ENCODE results near the gene GPR137B. TPM values are rescaled to one million over a fixed set of nuclear protein-coding genes. Genes with fewer than 3 reads are reported as not detected.
A peak's percentile ranks its signal among the peaks of the same experiment; 100 is the strongest.
"Not testable (repeated sequence)": the region's sequence is repeated elsewhere in the genome, so short reads cannot be mapped to it uniquely, and the experiment has no call there.

Gene GPR137B
- total and polyA plus RNA-seq, 7 donors: 0.60 to 1.9 (median 1.5) TPM

- Histone ChIP-seq H3K36me3 (ENCODE audit: insufficient read depth in 1 of 2, low read depth in 1 of 2) (no peaks in the 10 kb centered on the region), H3K27ac (no peak overlapping the region), H3K4me3 (no peak overlapping the region), H3K4me1 (no peaks in the 10 kb centered on the region), H3K27me3 (ENCODE audit: insufficient read depth in 3 of 3, low read length in 2 of 3) (no peaks in the 10 kb centered on the region), H3K9me3 (no peaks in the 10 kb centered on the region)
- no peak for ATAC-seq
- no peak for DNase-seq
- no peak for TF ChIP-seq CTCF (IDR thresholded peaks at IDR 0.05)
- WGBS, 3 donors: 74 to 77% (median 74%) methylated on average over 11 of the region's 11 CpGs
- intact Hi-C loops (cut with DNase I): no loop called here
Measured at GRCh38 chr1:236155399-236155767, 13.0 kb downstream of the GPR137B start.

GRCh38 chr1:236155841-236156503 lies 13.6 kb downstream of the GPR137B start:
- H3K4me1 ChIP-seq: no peaks in the 10 kb centered on the region
- no peaks in the 10 kb centered on the region for H3K9me3 ChIP-seq
- DNase-seq: no peak
- no peak overlapping the region for H3K27ac ChIP-seq
- intact Hi-C loops (cut with DNase I): no loop called here
- TF ChIP-seq CTCF (IDR thresholded peaks at IDR 0.05): no peak
- no peaks in the 10 kb centered on the region for H3K36me3 ChIP-seq (ENCODE audit: insufficient read depth in 1 of 2, low read depth in 1 of 2)
- 90% methylated on average over 15 of the region's 15 CpGs for WGBS, 3 donors
- H3K4me3 ChIP-seq: no peak overlapping the region
- no peaks in the 10 kb centered on the region for H3K27me3 ChIP-seq (ENCODE audit: insufficient read depth in 3 of 3, low read length in 2 of 3)
- ATAC-seq: no peak

- Histone ChIP-seq H3K9me3 (peaks cover 4% of the 10 kb centered on the region), H3K36me3 (ENCODE audit: insufficient read depth in 1 of 2, low read depth in 1 of 2) (no peaks in the 10 kb centered on the region), H3K27me3 (ENCODE audit: insufficient read depth in 3 of 3, low read length in 2 of 3) (no peaks in the 10 kb centered on the region), H3K4me3 (no peak overlapping the region), H3K4me1 (no peaks in the 10 kb centered on the region), H3K27ac (no peak overlapping the region)
- DNase-seq (no peak), ATAC-seq (peak in 1 of 4 donors; percentile 40)
- no peak for TF ChIP-seq CTCF (IDR thresholded peaks at IDR 0.05)
- intact Hi-C loops (cut with DNase I): no loop called here
- WGBS, 3 donors: 85 to 89% (median 87%) methylated on average over 18 of the region's 18 CpGs
Measured at GRCh38 chr1:236156512-236157208, 14.3 kb downstream of the GPR137B start.

GRCh38 chr1:236158072-236158471 lies 15.7 kb downstream of the GPR137B start:
- H3K9me3 ChIP-seq: peaks cover 11% of the 10 kb centered on the region
- H3K4me3 ChIP-seq; H3K27me3 ChIP-seq (ENCODE audit: insufficient read depth in 3 of 3, low read length in 2 of 3); H3K27ac ChIP-seq; DNase-seq; H3K4me1 ChIP-seq; H3K36me3 ChIP-seq (ENCODE audit: insufficient read depth in 1 of 2, low read depth in 1 of 2); intact Hi-C loops (cut with DNase I); ATAC-seq: not testable (repeated sequence)
- WGBS, 3 donors: 61 to 78% (median 67%) methylated on average over 9 of the region's 9 CpGs

GRCh38 chr1:236158719-236159118 lies 16.4 kb downstream of the GPR137B start:
- no peak for TF ChIP-seq CTCF (IDR thresholded peaks at IDR 0.05)
- H3K36me3 ChIP-seq (ENCODE audit: insufficient read depth in 1 of 2, low read depth in 1 of 2): no peaks in the 10 kb centered on the region
- peaks cover 0 to under 1% (median 0%) of the 10 kb centered on the region in 3 donors for H3K27me3 ChIP-seq (ENCODE audit: insufficient read depth in 3 of 3, low read length in 2 of 3)
- intact Hi-C loops (cut with DNase I): no loop called here
- H3K9me3 ChIP-seq: peaks cover 11% of the 10 kb centered on the region
- no peaks in the 10 kb centered on the region for H3K4me1 ChIP-seq
- no peak overlapping the region for H3K4me3 ChIP-seq
- DNase-seq: no peak
- ATAC-seq: no peak
- H3K27ac ChIP-seq: no peak overlapping the region
- 87 to 94% (median 94%) methylated on average over 2 of the region's 2 CpGs for WGBS, 3 donors
